HG03103 (cell line): ENCODE results near the gene RCN1.
A peak's percentile ranks its signal among the peaks of the same experiment; 100 is the strongest.

Experiments used
- ATAC-seq: cut with Tn5 transposase; IDR thresholded peaks from one replicate; pipeline ENCODE4 v1.9.1; 2021; ENCODE audit warnings: low read depth; ENCODE audit not compliant: unreplicated experiment

Gene RCN1

DNA sequence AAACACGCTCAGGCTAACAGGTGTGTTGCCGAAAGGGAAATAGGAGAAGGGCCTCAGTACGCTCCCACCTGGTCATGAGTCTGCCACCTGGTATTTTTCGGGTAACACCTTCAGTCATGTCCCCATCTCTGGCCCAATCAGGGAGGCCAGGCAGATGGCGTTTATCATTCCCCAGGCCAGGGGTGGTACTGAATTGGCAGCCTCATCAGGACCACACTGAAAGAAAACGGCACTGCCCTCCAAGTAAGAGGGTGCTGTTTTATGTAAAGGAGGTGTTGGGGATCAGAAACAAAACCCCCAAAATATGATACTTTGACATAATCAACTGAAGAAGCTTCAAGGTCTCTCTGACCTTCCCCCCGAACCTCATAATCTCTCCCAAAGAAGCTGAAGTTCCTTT is 58.9 kb downstream of the RCN1 start:
- ATAC-seq = no peak

GRCh38 chr11:32151027-32151426 is 60.2 kb downstream of the RCN1 start:
- ATAC-seq = no peak

- no peak for ATAC-seq
Observed at GRCh38 chr11:32152216-32152615, 61.3 kb downstream of the RCN1 start.

DNA sequence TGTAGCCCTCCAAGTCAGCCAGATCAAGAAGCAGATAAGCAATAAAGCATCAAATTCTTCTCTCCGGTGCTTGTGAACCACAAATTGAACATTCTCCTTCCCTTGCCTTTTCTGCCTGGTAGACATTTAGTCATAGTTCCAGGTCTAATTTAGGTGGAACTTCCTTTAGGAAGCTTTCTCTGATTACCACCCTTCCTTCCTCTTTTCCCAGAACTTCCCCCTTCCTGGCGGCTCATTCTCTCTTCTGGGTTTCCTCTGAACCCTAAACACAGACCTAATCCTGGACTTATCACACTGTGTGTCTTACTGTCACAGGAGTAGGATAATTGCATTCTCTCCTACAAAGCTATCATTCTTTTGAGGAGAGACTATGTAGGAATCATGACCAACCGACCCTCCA is 61.9 kb downstream of the RCN1 start:
- no peak for ATAC-seq

DNA sequence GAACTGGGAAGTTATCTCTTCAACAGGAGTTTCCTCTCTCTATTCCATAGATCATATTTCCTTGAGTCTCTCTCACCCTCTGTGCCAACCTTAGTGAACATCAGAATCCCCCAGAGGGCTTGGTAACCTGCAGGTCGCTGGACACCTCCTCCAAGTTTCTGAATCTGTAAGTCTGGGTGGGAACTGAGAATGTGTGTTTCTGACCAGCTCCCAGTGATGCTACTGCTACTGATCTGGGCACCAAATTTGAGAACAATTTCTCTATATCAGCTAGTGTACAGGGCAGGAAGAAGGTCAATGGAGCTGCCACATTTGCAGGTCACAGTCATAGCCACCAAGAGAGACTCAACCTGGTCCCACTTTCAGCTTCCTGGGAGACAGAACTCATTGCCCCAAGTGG is 62.9 kb downstream of the RCN1 start:
- peak; percentile 43 for ATAC-seq

DNA sequence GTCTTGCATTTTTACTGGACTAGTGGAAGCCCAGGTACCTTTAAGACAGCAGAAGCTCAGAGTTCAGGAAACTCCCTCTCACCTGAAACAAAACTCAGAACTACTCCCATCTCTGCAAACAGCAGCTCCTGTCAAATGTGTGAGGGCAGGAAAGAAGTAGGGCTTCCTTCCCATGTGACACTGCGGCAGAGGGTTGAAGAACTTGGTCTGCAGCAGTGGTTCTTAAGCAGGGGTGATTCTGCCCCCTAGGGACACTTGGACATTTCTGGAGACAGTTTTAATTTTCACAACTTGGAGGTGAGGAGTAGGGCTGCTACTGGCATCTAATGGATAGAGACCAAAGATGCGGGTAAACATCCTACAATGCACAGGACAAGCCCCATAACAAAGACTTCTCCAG is 63.4 kb downstream of the RCN1 start:
- ATAC-seq = peak; percentile 25
